ENCODE measurements around the gene ZNF776. TPM values are rescaled to one million over a fixed set of nuclear protein-coding genes. Genes with fewer than 3 reads are reported as not detected.

Gene ZNF776
- total RNA-seq, 1 donor from 2014 or later, result 29.9 TPM

GRCh38 chr19:57776764-57777296 is 30.2 kb downstream of the ZNF776 start:
- H3K27me3 Mint-ChIP-seq, result no peaks in the 10 kb centered on the region
- peaks cover 47% of the 10 kb centered on the region for H3K4me1 Mint-ChIP-seq
- H3K27ac Mint-ChIP-seq, result no peak overlapping the region
- no peak overlapping the region for H3K4me3 Mint-ChIP-seq
- no peak for ATAC-seq (ENCODE audit: low read depth)
- ChIA-PET POLR2A (no interaction called here), CTCF (no interaction called here)
- peaks cover 37% of the 10 kb centered on the region for H3K9me3 Mint-ChIP-seq
- DNase-seq, result no peak
- intact Hi-C loops (cut with micrococcal nuclease), result no loop called here
- peaks cover 86% of the 10 kb centered on the region for H3K36me3 Mint-ChIP-seq (ENCODE audit: low read depth)
- TF ChIP-seq CTCF (IDR thresholded peaks at IDR 0.05), result no peak

DNA sequence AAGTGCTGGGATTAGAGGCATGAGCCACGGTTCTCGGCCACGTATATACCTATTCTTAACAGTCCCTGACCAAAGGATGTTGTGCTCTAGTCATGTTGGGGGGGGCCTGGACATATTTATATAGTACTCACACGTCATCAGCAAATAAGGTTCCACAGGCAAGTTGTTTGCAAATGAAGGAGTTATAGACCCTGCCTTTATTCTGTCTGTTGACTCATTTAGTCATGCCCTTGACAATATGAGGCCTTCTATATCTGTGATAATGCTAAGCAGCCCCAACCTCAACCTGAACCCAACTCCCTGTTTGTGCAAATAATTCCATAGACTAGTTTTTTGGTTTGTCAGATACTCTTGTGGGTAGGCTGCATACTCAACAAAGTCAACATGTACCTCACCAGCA is 31.7 kb downstream of the ZNF776 start:
- H3K36me3 Mint-ChIP-seq (ENCODE audit: low read depth), result peaks cover 77% of the 10 kb centered on the region
- CTCF ChIA-PET, result no interaction called here
- intact Hi-C loops (cut with micrococcal nuclease), result no loop called here
- H3K4me3 Mint-ChIP-seq, result no peak overlapping the region
- DNase-seq, result no peak
- no peaks in the 10 kb centered on the region for H3K27me3 Mint-ChIP-seq
- H3K27ac Mint-ChIP-seq, result no peak overlapping the region
- no peak for ATAC-seq (ENCODE audit: low read depth)
- POLR2A ChIA-PET, result no interaction called here
- peaks cover 37% of the 10 kb centered on the region for H3K9me3 Mint-ChIP-seq
- H3K4me1 Mint-ChIP-seq, result peaks cover 33% of the 10 kb centered on the region
- TF ChIP-seq CTCF (IDR thresholded peaks at IDR 0.05), result no peak

GRCh38 chr19:57779220-57779845 is 32.7 kb downstream of the ZNF776 start:
- DNase-seq, result no peak
- Mint-ChIP-seq H3K9me3 (peaks cover 34% of the 10 kb centered on the region), H3K4me3 (no peak overlapping the region), H3K36me3 (ENCODE audit: low read depth) (peaks cover 73% of the 10 kb centered on the region), H3K27ac (no peak overlapping the region), H3K4me1 (peaks cover 27% of the 10 kb centered on the region), H3K27me3 (no peaks in the 10 kb centered on the region)
- ChIA-PET POLR2A (no interaction called here), CTCF (no interaction called here)
- intact Hi-C loops (cut with micrococcal nuclease), result no loop called here
- no peak for ATAC-seq (ENCODE audit: low read depth)
- no peak for TF ChIP-seq CTCF (IDR thresholded peaks at IDR 0.05)

GRCh38 chr19:57786286-57786685 is 39.7 kb downstream of the ZNF776 start:
- no peak overlapping the region for H3K4me3 Mint-ChIP-seq
- TF ChIP-seq CTCF (IDR thresholded peaks at IDR 0.05), result no peak
- ChIA-PET POLR2A (no interaction called here), CTCF (no interaction called here)
- peaks cover 9% of the 10 kb centered on the region for H3K4me1 Mint-ChIP-seq
- H3K27ac Mint-ChIP-seq, result no peak overlapping the region
- intact Hi-C loops (cut with micrococcal nuclease), result no loop called here
- DNase-seq (no peak), ATAC-seq (ENCODE audit: low read depth) (no peak)
- no peaks in the 10 kb centered on the region for H3K27me3 Mint-ChIP-seq
- peaks cover 2% of the 10 kb centered on the region for H3K9me3 Mint-ChIP-seq
- H3K36me3 Mint-ChIP-seq (ENCODE audit: low read depth), result peaks cover 50% of the 10 kb centered on the region

- CTCF ChIA-PET, result no interaction called here
- no peak overlapping the region for H3K4me3 Mint-ChIP-seq
- H3K36me3 Mint-ChIP-seq (ENCODE audit: low read depth), result peaks cover 51% of the 10 kb centered on the region
- intact Hi-C loops (cut with micrococcal nuclease), result no loop called here
- H3K27me3 Mint-ChIP-seq, result no peaks in the 10 kb centered on the region
- no peak overlapping the region for H3K27ac Mint-ChIP-seq
- no peak for DNase-seq
- ATAC-seq (ENCODE audit: low read depth), result no peak
- POLR2A ChIA-PET, result no interaction called here
- H3K9me3 Mint-ChIP-seq, result peaks cover 2% of the 10 kb centered on the region
- TF ChIP-seq CTCF (IDR thresholded peaks at IDR 0.05), result no peak
- H3K4me1 Mint-ChIP-seq, result peaks cover 9% of the 10 kb centered on the region
Observed at GRCh38 chr19:57786906-57787305, 40.3 kb downstream of the ZNF776 start.

All from activated B cell treated with CpG ODN at 0.5 μM for 24 hours (primary cell).